Ishikawa (cell line): ENCODE measurements around the gene SSR4.

Experiments
- CEBPB ChIP-seq: IDR thresholded peaks from 2 replicates; pipeline ENCODE4 v1.6.1; 2012
- CREB1 ChIP-seq: IDR thresholded peaks from 2 replicates; pipeline ENCODE4 v1.6.1; 2012; ENCODE audit warnings: low read depth
- EGR1 ChIP-seq: IDR thresholded peaks from 2 replicates; pipeline ENCODE4 v1.6.1; 2012
- FOXM1 ChIP-seq: IDR thresholded peaks from 2 replicates; pipeline ENCODE4 v1.6.1; 2012; ENCODE audit warnings: low read depth, borderline replicate concordance
- NFIC ChIP-seq: IDR thresholded peaks from 2 replicates; pipeline ENCODE4 v1.6.1; 2012
- RAD21 ChIP-seq: IDR thresholded peaks from 2 replicates; pipeline ENCODE4 v1.6.1; 2012; ENCODE audit warnings: low read depth
- TAF1 ChIP-seq: IDR thresholded peaks from 2 replicates; pipeline ENCODE4 v1.6.1; 2012; ENCODE audit warnings: low read depth, mild to moderate bottlenecking
- TF ChIP-seq, protein P1 (sequence below): IDR thresholded peaks from 2 replicates; pipeline ENCODE4 v1.6.1; 2012
- TF ChIP-seq, protein P2 (sequence below): IDR thresholded peaks from 2 replicates; pipeline ENCODE4 v1.6.1; 2012; ENCODE audit warnings: low read depth, mild to moderate bottlenecking

DNA sequence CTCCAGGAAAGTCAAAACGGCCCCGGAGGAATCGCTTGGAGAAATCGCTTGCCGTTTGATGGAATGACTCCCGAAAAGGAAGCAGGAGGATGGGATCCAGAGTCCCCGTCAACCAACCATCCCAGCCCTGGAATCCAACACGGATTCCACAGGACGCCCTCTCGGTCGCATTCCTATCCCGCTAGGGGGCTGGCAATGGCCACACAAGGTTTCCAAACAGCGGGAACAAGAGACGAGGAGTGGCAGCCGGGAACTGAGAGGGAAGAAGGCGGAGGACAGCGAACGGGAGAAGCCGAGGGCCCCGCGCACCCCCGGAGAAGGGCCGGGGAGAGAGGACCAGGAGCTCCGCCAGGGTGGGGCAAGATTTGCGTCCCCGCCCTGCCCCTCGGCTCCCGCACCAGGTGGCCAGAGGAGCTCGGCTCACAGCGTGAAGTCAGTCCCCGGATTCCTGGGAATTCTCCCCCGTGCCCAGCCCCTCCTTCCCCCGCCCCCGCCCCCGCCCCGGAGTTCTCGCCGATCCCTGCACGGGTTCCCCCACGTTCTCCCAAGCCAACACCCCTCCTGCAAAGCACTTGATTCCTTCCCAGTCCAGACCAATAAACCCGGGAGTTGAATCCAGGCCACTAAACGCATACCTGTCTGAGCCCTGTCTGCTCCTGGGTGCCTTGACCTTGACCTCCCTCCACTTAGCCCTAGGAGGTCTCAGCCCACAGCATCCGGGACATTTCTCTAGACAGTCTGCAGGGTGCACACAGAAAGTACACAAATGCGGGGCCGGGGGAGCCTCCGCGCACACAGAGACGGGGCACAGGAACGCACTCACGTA is 34.5 kb downstream of the SSR4 start:
- no peak for TF ChIP-seq CEBPB
- TF ChIP-seq, protein P1, sequence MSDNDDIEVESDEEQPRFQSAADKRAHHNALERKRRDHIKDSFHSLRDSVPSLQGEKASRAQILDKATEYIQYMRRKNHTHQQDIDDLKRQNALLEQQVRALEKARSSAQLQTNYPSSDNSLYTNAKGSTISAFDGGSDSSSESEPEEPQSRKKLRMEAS: no peak
- no peak for TF ChIP-seq NFIC
- no peak for TF ChIP-seq RAD21
- no peak for TF ChIP-seq EGR1
- TF ChIP-seq, protein P2, sequence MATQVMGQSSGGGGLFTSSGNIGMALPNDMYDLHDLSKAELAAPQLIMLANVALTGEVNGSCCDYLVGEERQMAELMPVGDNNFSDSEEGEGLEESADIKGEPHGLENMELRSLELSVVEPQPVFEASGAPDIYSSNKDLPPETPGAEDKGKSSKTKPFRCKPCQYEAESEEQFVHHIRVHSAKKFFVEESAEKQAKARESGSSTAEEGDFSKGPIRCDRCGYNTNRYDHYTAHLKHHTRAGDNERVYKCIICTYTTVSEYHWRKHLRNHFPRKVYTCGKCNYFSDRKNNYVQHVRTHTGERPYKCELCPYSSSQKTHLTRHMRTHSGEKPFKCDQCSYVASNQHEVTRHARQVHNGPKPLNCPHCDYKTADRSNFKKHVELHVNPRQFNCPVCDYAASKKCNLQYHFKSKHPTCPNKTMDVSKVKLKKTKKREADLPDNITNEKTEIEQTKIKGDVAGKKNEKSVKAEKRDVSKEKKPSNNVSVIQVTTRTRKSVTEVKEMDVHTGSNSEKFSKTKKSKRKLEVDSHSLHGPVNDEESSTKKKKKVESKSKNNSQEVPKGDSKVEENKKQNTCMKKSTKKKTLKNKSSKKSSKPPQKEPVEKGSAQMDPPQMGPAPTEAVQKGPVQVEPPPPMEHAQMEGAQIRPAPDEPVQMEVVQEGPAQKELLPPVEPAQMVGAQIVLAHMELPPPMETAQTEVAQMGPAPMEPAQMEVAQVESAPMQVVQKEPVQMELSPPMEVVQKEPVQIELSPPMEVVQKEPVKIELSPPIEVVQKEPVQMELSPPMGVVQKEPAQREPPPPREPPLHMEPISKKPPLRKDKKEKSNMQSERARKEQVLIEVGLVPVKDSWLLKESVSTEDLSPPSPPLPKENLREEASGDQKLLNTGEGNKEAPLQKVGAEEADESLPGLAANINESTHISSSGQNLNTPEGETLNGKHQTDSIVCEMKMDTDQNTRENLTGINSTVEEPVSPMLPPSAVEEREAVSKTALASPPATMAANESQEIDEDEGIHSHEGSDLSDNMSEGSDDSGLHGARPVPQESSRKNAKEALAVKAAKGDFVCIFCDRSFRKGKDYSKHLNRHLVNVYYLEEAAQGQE: no peak
- TF ChIP-seq FOXM1: no peak
- TF ChIP-seq TAF1: no peak
- no peak for TF ChIP-seq CREB1
